ENCODE data around the gene KCNH2. TPM values are rescaled to one million over a fixed set of nuclear protein-coding genes. Genes with fewer than 3 reads are reported as not detected.

The KCNH2 gene
- total RNA-seq, 1 experiment from 2014 or later = 1.8 TPM

GRCh38 chr7:151015967-151016366 lies 37.8 kb upstream of the KCNH2 start:
- Histone ChIP-seq H3K36me3 (ENCODE audit: control insufficient read depth, insufficient read depth, low read length) (no peaks in the 10 kb centered on the region), H3K4me1 (ENCODE audit: control insufficient read depth, insufficient read depth, low read length) (peaks cover 13% of the 10 kb centered on the region), H3K9me3 (ENCODE audit: control insufficient read depth, insufficient read depth, low read depth, low read length) (no peaks in the 10 kb centered on the region), H3K4me3 (ENCODE audit: low read depth in 2 of 2, low read length in 2 of 2) (no peak overlapping the region), H3K27ac (ENCODE audit: low read length) (no peak overlapping the region), H3K27me3 (ENCODE audit: control insufficient read depth, insufficient read depth, low read length) (no peaks in the 10 kb centered on the region)
- in situ Hi-C loops (cut with HindIII; ENCODE audit: low pct_unique_long_range_greater_than_20kb, low sequenced_read_pairs) (no loop called here), intact Hi-C loops (cut with micrococcal nuclease; ENCODE audit: unreplicated experiment) (loop anchor here (5.0 kb wide), 1 partner anchor 54 kb away; no protein-coding TSS in a partner anchor)
- CTCF ChIA-PET = no interaction called here
- no TSS peak for BruUV-seq (replicated peaks)
- ATAC-seq = no peak
- TF ChIP-seq POLR2AphosphoS5 (IDR thresholded peaks at IDR 0.05; ENCODE audit: low read depth, low read length) (no peak), SIN3A (IDR thresholded peaks at IDR 0.05; ENCODE audit: borderline replicate concordance, insufficient read depth, low read depth, low read length) (no peak), TCF7L2 (IDR thresholded peaks at IDR 0.05; ENCODE audit: low read depth, low read length) (no peak), REST (IDR thresholded peaks at IDR 0.05; ENCODE audit: insufficient read depth in 1 of 2, low read depth in 2 of 2, low read length in 1 of 2) (no peak), CTCF (IDR thresholded peaks at IDR 0.05) (no peak)
- POLR2A ChIA-PET = no interaction called here
- DNase-seq (ENCODE audit: low read depth, low spot score) = no peak

- CTCF ChIA-PET = interaction anchor here (0.6 kb wide), 1 partner anchor 648 kb away, joined by 3 read pairs; no protein-coding TSS in a partner anchor
- no TSS peak for BruUV-seq (replicated peaks)
- Histone ChIP-seq H3K4me1 (ENCODE audit: control insufficient read depth, insufficient read depth, low read length) (peaks cover 23% of the 10 kb centered on the region), H3K4me3 (ENCODE audit: low read depth in 2 of 2, low read length in 2 of 2) (no peak overlapping the region), H3K27me3 (ENCODE audit: control insufficient read depth, insufficient read depth, low read length) (no peaks in the 10 kb centered on the region), H3K9me3 (ENCODE audit: control insufficient read depth, insufficient read depth, low read depth, low read length) (no peaks in the 10 kb centered on the region), H3K36me3 (ENCODE audit: control insufficient read depth, insufficient read depth, low read length) (no peaks in the 10 kb centered on the region), H3K27ac (ENCODE audit: low read length) (no peak overlapping the region)
- ATAC-seq (no peak), DNase-seq (ENCODE audit: low read depth, low spot score) (no peak)
- in situ Hi-C loops (cut with HindIII; ENCODE audit: low pct_unique_long_range_greater_than_20kb, low sequenced_read_pairs) = no loop called here
- intact Hi-C loops (cut with micrococcal nuclease; ENCODE audit: unreplicated experiment) = loop anchor here (5.0 kb wide), 1 partner anchor 53 kb away; no protein-coding TSS in a partner anchor
- POLR2A ChIA-PET = no interaction called here
- no peak for TF ChIP-seq POLR2AphosphoS5 (IDR thresholded peaks at IDR 0.05; ENCODE audit: low read depth, low read length)
- no peak for TF ChIP-seq TCF7L2 (IDR thresholded peaks at IDR 0.05; ENCODE audit: low read depth, low read length)
- TF ChIP-seq REST (IDR thresholded peaks at IDR 0.05; ENCODE audit: insufficient read depth in 1 of 2, low read depth in 2 of 2, low read length in 1 of 2) = no peak
- no peak for TF ChIP-seq CTCF (IDR thresholded peaks at IDR 0.05)
- TF ChIP-seq SIN3A (IDR thresholded peaks at IDR 0.05; ENCODE audit: borderline replicate concordance, insufficient read depth, low read depth, low read length) = no peak
Measured at GRCh38 chr7:151014950-151015349, 36.8 kb upstream of the KCNH2 start.
